ENCODE data around the gene FRZB. TPM values are rescaled to one million over a fixed set of nuclear protein-coding genes. Genes with fewer than 3 reads are reported as not detected.

Gene FRZB
- total RNA-seq, 1 donor from 2014 or later: 3.9 TPM

DNA sequence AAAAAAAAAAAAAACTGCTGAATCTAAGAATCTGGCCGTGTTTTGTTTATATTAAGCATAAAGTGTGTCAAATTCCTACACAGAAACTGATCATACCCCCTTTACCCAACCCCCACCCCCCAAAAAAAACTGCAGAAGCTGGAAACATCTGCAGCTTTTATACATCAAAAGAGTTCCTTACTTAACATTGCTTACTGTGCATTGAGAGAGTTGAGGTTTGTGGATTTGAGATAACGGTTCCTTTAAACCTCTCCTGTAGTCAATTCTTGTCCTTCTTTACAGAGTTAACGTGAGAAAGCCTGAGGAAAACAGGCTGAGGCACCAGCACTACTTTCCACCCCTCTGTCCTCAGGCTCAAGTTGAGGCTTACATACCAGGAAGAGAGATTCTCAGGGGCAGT lies 34.5 kb downstream of the FRZB start:
- TF ChIP-seq POLR2AphosphoS5 (IDR thresholded peaks at IDR 0.05; ENCODE audit: insufficient read depth in 1 of 2, low read depth in 1 of 2) (no peak), POLR2A (IDR thresholded peaks at IDR 0.05) (no peak)
- TF ChIP-seq, protein P1, sequence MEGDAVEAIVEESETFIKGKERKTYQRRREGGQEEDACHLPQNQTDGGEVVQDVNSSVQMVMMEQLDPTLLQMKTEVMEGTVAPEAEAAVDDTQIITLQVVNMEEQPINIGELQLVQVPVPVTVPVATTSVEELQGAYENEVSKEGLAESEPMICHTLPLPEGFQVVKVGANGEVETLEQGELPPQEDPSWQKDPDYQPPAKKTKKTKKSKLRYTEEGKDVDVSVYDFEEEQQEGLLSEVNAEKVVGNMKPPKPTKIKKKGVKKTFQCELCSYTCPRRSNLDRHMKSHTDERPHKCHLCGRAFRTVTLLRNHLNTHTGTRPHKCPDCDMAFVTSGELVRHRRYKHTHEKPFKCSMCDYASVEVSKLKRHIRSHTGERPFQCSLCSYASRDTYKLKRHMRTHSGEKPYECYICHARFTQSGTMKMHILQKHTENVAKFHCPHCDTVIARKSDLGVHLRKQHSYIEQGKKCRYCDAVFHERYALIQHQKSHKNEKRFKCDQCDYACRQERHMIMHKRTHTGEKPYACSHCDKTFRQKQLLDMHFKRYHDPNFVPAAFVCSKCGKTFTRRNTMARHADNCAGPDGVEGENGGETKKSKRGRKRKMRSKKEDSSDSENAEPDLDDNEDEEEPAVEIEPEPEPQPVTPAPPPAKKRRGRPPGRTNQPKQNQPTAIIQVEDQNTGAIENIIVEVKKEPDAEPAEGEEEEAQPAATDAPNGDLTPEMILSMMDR (IDR thresholded peaks at IDR 0.05): no peak
- no peaks in the 10 kb centered on the region for H3K4me1 ChIP-seq
- DNase-seq (ENCODE audit: extremely low spot score in 2 of 2): no peak
- H3K36me3 ChIP-seq: no peaks in the 10 kb centered on the region
- H3K4me3 ChIP-seq: no peak overlapping the region
- intact Hi-C loops (cut with DNase I): no loop called here
- no peaks in the 10 kb centered on the region for H3K27me3 ChIP-seq
- no peak overlapping the region for H3K27ac ChIP-seq
- H3K9me3 ChIP-seq: no peaks in the 10 kb centered on the region

DNA sequence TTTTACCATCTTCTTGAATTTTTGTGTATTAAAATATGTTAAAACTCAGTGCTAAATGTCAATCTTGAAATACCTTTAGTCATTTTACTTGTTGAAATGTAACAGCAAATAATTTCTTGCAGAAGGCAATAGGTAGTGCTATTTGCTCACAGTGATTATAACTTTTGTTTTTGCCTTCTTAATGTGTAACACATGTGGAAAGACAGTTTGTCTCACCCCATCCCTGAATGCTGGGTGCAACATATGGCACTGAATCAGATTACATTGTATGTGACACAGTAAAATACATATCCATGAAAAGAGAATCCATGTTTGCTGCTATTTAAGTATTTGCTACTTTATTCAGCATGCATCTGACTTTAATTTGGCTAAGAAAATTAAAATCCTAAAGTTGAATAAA lies 35.3 kb downstream of the FRZB start:
- H3K9me3 ChIP-seq: no peaks in the 10 kb centered on the region
- intact Hi-C loops (cut with DNase I): no loop called here
- TF ChIP-seq POLR2A (IDR thresholded peaks at IDR 0.05): no peak
- TF ChIP-seq, protein P1 (IDR thresholded peaks at IDR 0.05): no peak
- no peak for TF ChIP-seq POLR2AphosphoS5 (IDR thresholded peaks at IDR 0.05; ENCODE audit: insufficient read depth in 1 of 2, low read depth in 1 of 2)
- H3K4me1 ChIP-seq: no peaks in the 10 kb centered on the region
- no peaks in the 10 kb centered on the region for H3K36me3 ChIP-seq
- H3K4me3 ChIP-seq: no peak overlapping the region
- no peak for DNase-seq (ENCODE audit: extremely low spot score in 2 of 2)
- H3K27me3 ChIP-seq: no peaks in the 10 kb centered on the region
- H3K27ac ChIP-seq: no peak overlapping the region

DNA sequence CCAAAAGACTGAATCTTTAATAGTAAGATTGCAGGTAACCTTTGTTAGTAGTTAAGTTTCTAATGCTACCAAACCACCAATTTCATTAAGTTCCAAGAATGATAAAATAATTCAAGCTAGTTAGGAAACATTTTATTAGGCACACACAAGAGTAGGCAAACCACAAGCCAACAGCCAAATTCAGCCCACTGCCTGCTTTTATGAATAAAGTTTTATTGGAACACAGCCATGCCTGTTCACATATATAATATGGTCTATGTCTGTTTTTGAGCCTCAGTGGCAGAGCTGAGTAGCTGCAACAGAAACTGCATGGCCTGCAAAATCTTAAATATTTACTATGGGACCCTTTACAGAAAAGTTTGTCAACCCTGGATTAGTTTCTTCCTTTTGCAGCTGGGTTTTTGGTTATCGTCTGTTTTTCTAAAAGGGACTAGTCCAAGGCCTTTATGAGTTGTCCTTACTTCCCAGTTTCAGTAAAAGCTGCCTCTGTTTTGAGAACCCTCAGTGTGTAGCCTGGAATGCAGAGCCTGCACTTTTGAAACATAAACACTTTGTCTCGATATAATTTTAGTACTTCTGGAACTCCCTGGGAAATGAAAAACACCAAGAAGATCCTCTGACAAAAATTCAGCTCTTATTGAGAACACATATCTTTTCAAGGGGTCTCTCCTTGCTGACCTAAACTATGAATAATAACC lies 39.1 kb downstream of the FRZB start:
- Histone ChIP-seq H3K27me3 (no peaks in the 10 kb centered on the region), H3K9me3 (no peaks in the 10 kb centered on the region), H3K4me1 (no peaks in the 10 kb centered on the region), H3K27ac (no peak overlapping the region), H3K4me3 (no peak overlapping the region), H3K36me3 (no peaks in the 10 kb centered on the region)
- no peak for TF ChIP-seq POLR2AphosphoS5 (IDR thresholded peaks at IDR 0.05; ENCODE audit: insufficient read depth in 1 of 2, low read depth in 1 of 2)
- TF ChIP-seq, protein P1 (IDR thresholded peaks at IDR 0.05): no peak
- no peak for TF ChIP-seq POLR2A (IDR thresholded peaks at IDR 0.05)
- no peak for DNase-seq (ENCODE audit: extremely low spot score in 2 of 2)
- intact Hi-C loops (cut with DNase I): no loop called here

DNA sequence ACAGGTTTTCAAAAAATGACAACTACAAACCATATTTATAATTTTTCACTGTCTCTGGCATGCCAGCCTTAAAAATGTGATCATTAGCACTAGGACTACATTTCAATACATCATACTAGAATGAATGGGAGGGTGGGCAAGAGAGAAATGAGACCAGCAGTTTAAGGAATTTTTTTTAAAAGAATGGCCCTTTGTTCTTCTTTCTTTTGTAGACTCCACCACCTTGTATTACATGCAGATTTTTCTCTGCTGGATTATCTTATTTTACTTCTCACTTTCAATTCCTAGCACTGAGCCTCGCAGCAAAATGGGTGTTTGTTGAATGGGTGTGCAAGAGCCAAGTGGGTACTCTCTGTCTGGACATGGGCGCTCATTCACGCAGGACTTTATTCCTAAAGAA lies 39.9 kb downstream of the FRZB start:
- intact Hi-C loops (cut with DNase I): no loop called here
- Histone ChIP-seq H3K36me3 (no peaks in the 10 kb centered on the region), H3K9me3 (no peaks in the 10 kb centered on the region), H3K27me3 (no peaks in the 10 kb centered on the region), H3K27ac (no peak overlapping the region), H3K4me3 (no peak overlapping the region), H3K4me1 (no peaks in the 10 kb centered on the region)
- no peak for DNase-seq (ENCODE audit: extremely low spot score in 2 of 2)
- TF ChIP-seq, protein P1 (IDR thresholded peaks at IDR 0.05): no peak
- TF ChIP-seq POLR2AphosphoS5 (IDR thresholded peaks at IDR 0.05; ENCODE audit: insufficient read depth in 1 of 2, low read depth in 1 of 2): no peak

DNA sequence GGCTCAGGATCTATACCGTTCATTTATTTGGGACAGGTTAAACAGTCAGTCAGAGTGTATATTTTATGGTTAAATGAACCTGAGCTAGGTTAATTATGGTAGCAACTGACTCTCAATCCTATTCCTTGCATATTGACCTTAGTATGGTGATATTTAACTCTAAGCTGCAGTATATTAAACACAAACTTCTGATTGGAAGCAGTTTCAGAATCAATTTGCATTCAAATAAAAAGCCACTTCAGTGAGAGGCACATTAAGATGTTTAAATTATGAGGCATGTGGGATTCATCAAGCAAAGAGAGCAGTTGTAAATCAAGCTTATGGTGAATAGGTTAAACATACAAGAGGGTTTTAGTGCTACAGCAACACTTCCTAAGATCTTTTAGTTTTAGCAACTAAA lies 40.4 kb downstream of the FRZB start:
- no peak overlapping the region for H3K27ac ChIP-seq
- no peaks in the 10 kb centered on the region for H3K27me3 ChIP-seq
- H3K4me3 ChIP-seq: no peak overlapping the region
- no peaks in the 10 kb centered on the region for H3K4me1 ChIP-seq
- intact Hi-C loops (cut with DNase I): no loop called here
- TF ChIP-seq POLR2A (IDR thresholded peaks at IDR 0.05) (no peak), POLR2AphosphoS5 (IDR thresholded peaks at IDR 0.05; ENCODE audit: insufficient read depth in 1 of 2, low read depth in 1 of 2) (no peak)
- TF ChIP-seq, protein P1 (IDR thresholded peaks at IDR 0.05): no peak
- DNase-seq (ENCODE audit: extremely low spot score in 2 of 2): no peak
- H3K36me3 ChIP-seq: no peaks in the 10 kb centered on the region
- no peaks in the 10 kb centered on the region for H3K9me3 ChIP-seq
